Kidney glomerular epithelial cell (primary cell): ENCODE measurements around the gene CAPN9.
"Not testable (repeated sequence)": the region's sequence is repeated elsewhere in the genome, so short reads cannot be mapped to it uniquely, and the experiment has no call there.

Source experiments
- DNase-seq: peaks from one replicate; lab custom pipeline; 2025; lab: John Stamatoyannopoulos, UW

The CAPN9 gene

DNA sequence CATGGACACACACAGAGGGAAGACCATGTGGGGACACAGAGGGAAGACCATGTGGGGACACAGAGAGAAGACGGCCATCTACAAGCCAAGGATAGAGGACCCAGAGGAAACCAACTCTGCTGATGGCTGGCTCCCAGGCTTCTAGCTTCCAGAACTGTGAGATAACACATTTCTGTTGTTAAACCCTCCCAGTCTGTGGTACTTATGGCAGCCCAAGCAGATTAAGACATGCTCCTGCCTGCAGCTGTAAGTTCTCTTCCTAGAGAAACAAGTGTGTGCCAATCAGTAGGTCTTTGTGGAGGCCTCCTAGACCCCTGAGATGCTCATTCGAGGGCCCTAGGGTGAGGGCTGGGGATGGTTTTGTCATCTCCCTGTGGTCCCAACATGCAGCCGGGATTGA is 35.9 kb upstream of the CAPN9 start:
- DNase-seq: no peak

DNA sequence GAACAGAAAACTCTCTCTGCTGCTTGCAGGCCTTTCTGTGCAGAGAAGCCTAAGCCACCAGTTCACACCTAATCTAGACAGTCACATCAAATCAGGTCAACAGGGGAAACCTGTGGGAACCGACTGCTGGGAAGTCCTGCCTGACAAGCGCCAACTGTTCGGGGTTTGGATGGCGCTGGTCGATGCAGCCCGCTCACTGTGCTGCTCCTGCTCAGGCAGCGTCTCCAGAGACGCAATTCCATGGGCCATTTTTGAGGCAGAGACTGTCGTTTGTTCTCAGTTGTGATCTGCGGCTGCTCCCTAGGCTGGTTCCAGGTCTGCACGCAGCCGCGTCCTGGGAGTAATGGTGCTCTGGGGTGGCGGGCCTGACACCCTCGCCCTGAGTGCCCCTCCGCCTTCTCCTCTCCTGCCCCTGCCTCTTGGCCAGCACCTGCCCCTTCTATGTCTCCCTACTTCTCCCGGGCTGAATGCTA is 34.7 kb upstream of the CAPN9 start:
- DNase-seq: no peak

DNA sequence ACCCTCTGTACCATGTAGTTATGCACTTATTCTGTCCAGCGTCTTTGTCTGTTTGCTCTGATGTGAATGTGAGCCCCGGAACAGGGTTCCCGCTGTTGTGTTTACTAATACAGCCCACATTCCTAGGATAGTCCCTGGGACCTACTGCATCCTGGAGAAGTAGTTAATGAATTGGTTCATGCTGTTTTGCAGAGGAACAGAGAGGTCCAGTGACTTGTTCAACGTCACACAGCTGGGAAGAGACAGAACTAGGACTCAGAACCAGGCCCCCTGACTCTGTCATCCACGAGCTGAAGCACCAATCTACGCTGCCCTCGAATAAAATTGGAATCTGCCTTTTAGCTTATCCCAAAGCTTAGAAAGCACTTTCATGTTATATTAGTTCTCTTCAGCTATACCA is 34.0 kb upstream of the CAPN9 start:
- DNase-seq: no peak

DNA sequence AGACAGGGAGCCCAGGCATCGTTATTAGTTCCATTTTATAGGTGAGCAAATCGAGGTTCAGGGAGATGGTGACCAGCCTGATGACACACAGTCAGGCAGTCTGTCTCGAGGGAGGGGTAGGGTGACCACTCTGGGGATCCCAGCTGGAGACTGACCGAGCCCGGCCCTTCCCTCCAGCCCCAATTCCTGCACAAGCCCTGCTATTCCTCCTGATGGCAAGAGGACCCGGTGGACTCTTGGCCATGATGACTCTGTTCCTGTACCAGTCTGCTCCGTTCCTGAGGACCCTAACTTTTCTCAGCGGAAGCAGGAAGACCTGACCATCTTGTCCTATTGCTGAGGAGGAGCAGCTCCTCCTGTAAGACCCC is 33.7 kb upstream of the CAPN9 start:
- no peak for DNase-seq

DNA sequence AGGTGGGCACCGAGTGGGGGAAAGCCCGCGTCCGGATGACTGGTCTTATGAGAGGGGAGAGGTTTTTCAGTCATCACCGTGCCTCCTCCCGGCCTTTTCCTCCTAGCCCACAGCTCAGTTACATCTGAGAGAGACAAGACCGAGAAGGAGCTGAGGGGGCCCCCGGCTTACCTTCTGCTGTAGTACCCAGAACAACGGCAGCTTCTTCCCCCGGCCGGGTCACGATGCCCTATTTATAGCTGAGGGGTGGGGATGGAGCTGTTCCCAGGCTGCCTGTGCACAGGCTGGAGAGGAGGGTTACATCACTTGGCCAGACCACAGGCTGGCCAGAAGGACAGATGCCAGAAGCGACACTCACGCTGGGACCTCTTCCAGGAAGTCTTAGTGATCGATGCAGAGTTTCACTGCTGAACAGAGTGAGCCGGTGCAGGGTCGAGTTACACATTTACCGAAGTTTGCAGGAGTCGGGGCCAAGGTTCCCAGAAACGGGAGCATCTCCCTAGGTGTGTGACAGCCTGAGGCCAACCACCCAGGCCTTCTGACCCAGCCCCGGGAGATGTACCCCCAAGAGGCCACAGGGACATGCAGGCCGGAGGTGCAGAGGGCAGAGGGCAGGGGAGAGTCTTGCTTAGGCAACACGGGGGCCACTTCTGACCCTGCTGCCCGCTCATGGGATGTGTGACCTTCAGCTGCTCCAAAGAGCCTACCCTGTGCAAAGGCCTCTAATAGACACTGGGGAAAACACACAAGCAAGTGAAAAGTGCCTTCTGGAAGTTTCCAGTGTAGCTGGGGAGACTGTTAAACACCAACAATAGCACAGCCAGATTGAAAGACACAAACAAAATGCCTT is 33.0 kb upstream of the CAPN9 start, which contains the start of gene AGT:
Gene AGT, minus strand, starts transcription at position 208 of the 850 bp plus-strand sequence. CDS start 3,299 bp downstream, outside the sequence.
- DNase-seq: peak; percentile 27

DNA sequence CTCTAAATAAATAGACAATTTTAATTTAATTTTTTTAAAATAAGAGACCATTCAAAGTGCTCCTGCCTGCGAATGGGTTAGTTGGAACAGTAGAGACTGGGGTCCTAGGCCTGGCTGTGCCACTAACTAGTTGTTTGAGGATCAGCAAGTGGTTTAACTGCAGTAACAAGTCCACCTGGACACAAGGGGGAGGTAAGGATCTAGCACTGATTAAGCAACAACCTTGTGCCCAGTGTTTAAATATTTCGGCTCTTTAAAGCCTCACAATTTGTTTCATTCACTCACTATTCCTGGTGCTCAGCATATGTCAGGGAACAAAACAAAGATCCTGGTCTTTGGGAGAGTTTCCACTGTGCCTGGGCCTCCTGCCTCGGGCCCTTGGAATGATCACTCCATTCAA is 31.7 kb upstream of the CAPN9 start:
- no peak for DNase-seq

DNA sequence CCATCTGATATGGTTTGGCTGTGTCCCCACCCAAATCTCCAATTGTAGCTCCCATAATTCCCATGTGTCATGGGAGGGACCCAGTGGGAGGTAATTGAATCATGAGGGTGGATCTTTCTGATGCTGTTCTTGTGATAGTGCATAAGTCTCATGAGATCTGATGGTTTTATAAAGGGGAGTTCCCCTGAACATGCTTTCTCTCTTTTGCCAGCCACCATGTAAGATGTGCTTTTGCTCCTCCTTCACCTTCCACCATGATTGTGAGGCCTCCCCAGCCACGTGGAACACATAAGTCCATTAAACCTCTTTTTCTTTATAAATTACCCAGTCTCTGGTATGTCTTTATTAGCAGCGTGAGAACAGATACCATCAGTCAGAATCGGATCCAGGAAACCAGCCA is 30.7 kb upstream of the CAPN9 start:
- not testable (repeated sequence) for DNase-seq

DNA sequence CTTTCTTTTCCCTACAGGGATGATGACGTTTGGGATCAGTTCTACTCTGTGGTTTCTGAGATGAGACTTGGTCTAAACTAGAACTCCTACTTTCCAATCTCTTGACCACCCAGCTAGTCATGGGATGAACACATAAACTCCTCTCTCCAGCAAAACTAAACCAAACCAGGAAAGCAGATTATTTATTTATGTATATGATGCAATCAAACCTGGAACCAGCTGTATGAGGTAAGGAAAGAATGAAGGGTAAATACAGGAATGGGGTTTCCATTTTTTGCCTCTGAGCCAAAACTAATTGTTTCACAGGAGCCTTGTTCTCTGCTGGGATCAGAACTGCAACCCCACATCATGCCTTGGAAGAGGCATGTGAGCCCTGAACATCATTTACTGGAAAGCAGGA is 29.9 kb upstream of the CAPN9 start:
- no peak for DNase-seq

DNA sequence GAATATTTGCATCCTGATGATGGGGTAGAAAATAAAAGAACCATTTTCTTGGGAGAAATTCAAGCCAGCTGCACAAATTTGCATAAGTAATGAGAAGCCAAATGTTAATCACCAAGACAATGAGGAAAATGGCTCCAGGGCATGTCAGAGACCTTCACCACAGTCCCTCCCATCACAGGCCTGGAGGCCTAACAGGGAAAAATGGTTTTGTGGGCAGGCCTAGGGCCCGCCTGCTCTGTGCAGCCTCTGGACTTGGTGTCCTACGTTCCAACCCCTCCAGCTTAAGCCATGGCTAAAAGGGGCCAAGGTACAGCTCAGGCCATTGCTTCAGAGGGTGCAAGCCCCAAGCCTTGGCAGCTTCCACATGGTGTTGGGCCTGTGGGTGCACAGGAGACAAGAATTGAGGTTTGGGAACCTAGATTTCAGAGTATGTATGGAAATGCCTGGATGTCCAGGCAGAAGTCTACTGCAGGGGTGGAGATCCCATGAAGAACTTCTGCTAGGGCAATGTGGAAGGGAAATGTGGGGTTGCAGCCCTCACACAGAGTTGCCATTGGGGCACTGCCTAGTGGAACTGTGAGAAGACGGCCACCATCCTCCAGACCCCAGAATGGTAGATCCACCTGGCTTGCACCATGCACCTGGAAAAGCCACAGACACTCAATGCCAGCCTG is 25.2 kb upstream of the CAPN9 start:
- DNase-seq: not testable (repeated sequence)

DNA sequence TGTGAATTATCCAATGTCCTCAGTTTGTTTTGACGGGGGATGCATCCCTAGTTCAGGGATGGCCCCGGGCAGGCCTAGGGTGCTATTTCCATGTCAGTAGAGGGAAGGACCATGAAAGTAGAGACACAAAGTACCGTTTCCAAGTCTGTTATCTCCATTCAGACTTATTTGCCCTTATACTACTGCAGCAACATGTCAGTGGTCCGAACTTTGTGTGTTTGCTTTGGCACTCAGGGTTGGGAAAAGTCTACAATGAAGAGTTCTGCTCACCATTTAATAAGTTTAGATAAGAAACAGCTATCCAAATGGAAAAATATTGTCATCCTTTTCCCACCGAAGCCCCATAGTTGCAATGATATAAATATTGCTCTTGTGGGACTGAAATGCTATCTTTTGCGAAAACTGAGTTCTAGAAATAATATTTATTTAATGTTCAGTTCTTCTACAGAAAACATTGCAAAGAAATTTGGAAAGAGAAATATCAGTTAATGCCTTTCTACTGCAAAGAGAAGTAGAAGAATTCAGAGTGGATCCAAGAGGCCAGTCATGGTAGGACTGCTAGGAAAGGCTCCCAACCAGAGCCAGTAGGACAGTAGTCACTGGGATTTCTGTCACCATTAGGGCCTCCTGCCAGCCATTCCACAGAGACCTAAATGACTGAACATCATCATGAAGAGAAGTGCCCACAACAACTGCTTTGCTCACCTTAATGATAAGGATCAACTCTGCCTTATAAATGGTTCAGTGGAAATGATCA is 21.8 kb upstream of the CAPN9 start:
- DNase-seq: no peak

DNA sequence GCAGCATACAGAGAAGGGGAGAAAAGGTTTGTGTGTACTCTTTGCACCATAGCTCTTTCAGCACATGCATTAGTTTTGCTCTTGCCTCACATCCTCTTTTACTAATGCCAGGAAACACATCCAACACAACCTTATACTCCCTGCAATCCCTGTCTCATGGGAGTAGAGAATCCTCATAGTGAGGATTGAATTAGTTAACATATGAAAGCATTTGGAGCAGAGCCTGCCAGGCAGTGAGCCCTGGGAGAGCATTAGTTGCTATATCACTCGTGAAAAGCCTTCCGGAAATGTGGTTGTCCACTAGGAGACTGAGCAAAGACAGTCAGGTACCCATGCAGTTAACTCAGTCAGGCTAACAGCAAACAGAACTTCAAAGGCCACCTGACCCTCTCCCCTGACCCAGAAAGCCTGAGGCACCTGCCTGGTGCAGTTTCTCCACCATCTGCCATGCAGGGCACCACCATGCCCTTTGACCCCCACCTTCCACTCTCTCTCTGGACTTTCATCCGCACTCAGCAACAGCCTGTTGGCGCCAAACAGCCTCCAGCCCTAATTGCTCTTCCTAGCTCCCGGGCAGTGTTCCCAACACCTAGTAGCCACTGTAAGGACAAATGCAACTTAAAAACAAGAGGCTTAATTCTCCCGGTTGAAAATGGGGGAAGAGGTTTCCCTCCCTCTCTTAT is 18.3 kb upstream of the CAPN9 start:
- DNase-seq: no peak

DNA sequence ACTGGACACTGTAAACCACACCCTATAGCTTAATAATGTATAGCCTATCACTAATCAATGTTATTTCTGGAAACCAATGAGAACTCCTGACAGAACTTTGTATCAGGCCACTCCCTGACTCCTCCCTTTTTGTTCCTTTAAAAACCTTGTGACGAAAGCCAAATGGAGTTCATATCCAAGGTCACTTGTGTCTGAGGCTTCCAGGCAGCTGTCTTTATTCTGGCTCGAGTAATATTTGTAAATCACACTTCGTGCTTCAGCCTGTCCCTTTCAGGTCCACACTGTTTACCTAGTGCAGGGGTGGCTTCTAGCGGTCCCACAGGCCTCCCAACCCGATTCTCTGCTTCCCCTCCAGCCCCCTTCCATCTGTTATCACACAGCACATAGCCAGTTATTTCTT is 16.2 kb upstream of the CAPN9 start:
- no peak for DNase-seq

DNA sequence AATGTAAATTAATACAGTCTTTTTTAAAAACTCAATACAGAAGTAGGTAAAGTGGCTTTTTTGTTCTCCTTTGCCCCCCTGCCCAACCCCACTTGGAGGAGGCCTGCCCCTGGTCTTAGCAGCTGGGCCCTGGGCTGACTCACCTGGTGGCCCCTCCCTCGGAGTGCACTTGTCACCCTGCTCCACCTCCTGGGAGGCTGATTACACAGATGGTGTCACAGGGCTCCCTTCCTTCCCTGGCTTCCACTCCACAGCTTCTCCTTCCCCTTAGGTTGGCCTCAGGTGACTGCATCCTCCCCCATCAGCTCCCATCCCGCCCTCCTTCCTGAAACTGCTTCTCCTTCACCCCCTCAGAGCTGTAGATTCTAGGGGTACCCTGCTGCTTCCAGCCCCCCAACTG is 11.7 kb upstream of the CAPN9 start:
- DNase-seq: no peak

DNA sequence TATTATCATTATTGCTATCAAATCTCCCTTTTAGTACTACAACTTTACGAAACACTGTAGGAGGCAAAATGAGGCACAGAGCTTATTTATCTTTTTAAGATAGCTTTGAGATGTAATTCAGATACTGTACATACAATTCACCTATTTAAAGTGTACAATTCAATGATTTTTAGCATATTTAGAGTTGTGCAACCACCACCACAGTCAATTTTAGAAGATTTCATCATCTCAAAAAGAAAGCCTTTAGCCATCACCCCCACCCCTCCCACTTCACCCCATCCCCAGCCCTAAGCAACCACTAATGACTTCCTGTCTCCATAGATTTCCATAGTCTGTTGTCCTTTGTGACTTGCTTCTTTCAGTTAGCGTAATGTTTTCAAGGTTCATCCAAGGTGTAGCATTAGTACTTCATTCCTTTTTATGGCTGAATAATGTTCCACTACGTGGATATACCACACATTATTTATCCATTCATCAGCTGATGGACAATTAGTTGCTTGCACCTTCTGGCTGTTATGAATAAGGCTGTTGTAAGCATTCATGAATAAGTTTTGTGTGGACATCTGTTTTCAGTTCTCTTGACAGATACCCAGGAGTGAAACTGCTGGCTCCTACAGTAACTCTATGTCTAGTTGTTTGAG is 9.4 kb upstream of the CAPN9 start:
- DNase-seq: no peak

DNA sequence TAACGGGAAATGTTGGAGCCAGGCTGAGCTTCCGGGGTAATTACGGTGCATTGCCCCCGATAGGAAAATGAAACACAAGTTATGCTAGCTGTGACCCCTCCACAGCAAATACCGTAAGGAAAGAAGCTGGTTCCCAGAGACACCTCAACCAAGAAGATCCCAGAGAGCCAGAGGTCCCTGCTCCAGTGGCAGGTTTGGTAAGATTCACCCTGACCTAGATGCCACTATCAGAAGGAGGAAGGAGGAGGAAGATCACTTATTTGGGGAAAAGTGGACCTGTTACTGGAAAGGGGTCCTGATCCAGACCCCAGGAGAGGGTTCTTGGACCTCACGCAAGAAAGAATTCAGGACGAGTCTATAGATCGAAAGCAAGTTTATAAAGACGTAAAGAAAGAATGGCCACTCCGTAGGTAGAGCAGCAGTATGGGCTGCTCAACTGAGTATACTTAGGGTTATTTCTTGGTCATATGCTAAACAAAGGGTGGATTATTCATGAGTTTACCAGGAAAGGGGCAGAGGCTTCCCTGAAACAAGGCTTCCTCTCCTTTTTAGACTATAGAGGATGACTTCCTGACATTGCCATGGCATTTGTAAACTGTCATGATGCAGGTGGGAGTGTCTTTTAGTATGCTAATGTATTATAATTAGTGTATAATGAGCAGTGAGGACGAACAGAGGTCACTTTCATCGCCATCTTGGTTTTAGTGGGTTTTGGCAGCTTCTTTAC is 7.5 kb upstream of the CAPN9 start:
- DNase-seq: no peak

DNA sequence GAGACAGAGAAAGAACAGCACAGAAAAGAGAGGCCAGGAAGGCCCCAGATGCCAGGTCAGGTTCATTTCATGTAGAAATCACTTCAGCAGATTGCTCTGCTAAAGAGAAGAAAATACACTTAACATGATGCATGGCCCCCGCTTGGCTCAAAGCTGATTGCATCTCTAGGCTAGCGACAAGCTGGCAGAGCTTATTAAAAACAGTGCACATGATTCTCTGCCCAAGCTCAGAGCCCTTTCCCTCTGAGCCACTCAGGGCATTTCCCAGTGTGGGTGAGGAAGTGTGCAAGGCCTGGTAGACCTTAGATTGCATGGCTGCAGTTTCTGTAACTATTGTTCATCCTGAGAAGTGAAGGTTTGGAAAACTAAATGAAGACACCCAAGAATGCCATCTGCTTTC is 3.3 kb upstream of the CAPN9 start:
- no peak for DNase-seq

DNA sequence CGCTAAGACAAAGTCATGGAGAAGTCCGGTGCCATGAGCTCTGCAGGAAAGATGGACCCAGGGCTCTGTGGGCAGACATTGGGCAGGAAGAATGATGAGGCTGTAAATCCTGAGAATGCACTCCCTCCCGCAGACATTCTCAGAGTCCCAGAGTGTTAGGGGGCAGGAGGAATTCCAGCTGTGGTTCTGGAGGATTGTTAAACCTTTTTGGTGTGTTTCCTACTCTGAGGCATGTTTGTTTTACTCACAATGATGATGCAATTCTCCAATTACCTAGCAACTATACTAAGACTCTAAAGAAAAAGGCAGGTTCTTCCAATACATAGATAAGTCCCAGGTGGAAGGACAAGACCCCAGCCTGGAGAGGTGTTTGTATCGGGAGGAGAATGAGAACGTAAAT is 2.8 kb upstream of the CAPN9 start:
- peak; percentile 59 for DNase-seq

DNA sequence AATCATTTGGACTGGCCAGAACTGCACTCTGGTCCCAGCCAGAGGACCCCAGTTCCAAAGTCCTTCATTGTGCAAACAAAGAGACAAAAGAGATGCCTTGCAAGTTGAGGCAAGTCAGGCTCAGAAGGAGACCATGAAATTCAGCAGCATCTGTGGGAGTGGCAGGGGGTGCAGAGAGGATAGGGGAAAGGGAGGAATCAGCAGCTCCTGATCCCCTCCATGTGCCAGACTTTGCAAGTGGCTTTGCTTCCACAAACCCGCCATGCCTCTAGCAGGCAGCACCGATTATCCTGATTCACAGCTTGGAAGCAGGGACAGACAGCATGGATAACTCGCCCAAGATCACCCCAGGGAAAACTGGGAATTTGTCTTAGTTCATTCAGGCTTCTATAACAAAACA is 2.1 kb upstream of the CAPN9 start:
- DNase-seq: no peak

DNA sequence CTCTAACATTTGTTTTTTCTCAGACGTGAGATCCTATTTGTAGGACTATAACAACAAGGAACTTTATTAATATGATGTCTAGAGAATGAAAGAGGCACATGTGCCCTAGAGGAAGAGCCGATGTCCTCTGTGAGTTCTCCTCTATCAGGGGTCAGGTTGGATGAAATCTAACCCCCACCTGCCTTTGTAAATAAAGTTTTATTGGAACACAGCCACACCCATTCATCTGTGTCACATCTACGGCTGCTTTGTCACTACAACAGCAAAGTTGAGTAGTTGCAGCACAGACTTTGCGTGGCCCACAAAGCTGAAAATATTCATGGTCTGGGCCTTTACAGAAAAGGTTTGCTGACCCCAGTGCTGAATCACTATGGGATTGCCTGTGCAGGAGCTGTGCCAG is 571 bp upstream of the CAPN9 start:
- no peak for DNase-seq

DNA sequence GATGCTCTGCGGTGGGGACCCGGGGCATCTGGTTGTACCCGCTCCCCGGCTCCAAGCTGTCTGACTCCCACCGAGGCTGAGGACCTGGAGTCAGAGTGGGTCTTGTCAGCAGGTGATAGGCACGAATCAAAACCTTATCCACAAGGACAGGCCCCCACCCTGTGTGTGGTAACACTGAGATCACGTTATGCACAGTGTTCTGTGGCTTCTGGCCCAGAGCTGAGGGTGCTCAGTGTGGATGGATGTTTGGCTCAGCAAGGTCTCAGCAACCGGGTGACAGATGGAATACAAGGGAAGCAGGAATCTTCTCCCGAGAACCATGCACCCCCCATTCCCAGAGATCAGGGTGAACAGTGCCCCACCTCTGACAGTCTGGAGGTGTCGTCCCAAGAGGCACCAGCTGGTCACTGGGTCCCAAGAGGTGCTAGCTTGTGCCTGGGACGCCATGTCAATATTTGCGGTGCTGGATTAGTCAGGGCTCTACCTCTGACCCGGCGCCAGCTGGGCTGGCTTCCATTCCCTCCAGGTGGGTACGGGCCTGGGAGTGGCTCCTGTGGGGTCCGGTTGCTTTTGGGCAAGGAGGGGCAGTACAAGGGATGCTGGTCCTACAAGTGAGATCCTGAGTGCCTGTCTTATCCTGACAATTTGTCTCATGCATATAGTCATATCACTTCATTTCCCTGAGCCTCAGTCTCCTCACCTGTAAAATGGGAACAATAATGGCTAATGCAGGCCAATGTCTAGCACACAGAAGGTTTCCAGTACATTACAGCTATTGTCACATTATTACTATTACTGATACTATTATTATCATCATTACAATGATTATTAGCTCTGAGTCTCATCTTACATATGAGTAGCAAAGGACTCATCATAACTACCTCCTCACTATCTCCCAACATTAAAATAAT is 957 bp downstream of the CAPN9 start:
- DNase-seq: no peak
